HepG2 (cell line): Measurements from ENCODE around the gene RAN. TPM values are rescaled to one million over a fixed set of nuclear protein-coding genes. Genes with fewer than 3 reads are reported as not detected.

Experiments
- EEA1 ChIP-seq: sonication (generic); formaldehyde crosslinking; IDR thresholded peaks from 2 replicates; pipeline ENCODE4 v1.5.1; 2020; ENCODE audit warnings: mild to moderate bottlenecking, missing genetic modification reagents, borderline replicate concordance
- FOXP4 ChIP-seq: sonication (generic); formaldehyde crosslinking; IDR thresholded peaks from 2 replicates; pipeline ENCODE4 v1.4.0; 2020; ENCODE audit warnings: missing genetic modification reagents
- MIER3 ChIP-seq: IDR thresholded peaks from 2 replicates; pipeline ENCODE4 v1.6.1; 2016; ENCODE audit warnings: missing compliant biosample characterization, borderline replicate concordance
- NFE2L1 ChIP-seq: sonication (generic); formaldehyde crosslinking; IDR thresholded peaks from 2 replicates; pipeline ENCODE4 v1.4.0; 2020; ENCODE audit warnings: missing genetic modification reagents, mild to moderate bottlenecking, borderline replicate concordance
- SAP130 ChIP-seq: IDR thresholded peaks from 2 replicates; pipeline ENCODE4 v1.6.1; 2016; ENCODE audit warnings: low read depth
- TMF1 ChIP-seq: sonication (generic); formaldehyde crosslinking; IDR thresholded peaks from 2 replicates; pipeline ENCODE4 v1.8.1; 2022; ENCODE audit warnings: low read depth, missing genetic modification reagents
- TRIM24 ChIP-seq: sonication (generic); formaldehyde crosslinking; IDR thresholded peaks from 2 replicates; pipeline ENCODE4 v1.8.0; 2022; ENCODE audit warnings: mild to moderate bottlenecking, missing genetic modification reagents
- USF2 ChIP-seq, 2 experiments: sonication (generic) in 1 of 2; formaldehyde crosslinking in 1 of 2; IDR thresholded peaks; 2 replicates each; pipeline versions ENCODE4 v1.5.1 to v1.6.1; 2011 to 2020; ENCODE audit warnings: borderline replicate concordance in 1 of 2, low read depth in 1 of 2, low read length in 1 of 2, mild to moderate bottlenecking in 1 of 2, missing genetic modification reagents in 1 of 2, moderate library complexity in 1 of 2
- ZFP82 ChIP-seq: sonication (generic); formaldehyde crosslinking; IDR thresholded peaks from 2 replicates; pipeline ENCODE4 v1.5.1; 2020; ENCODE audit warnings: mild to moderate bottlenecking, missing genetic modification reagents, borderline replicate concordance
- ZFP91 ChIP-seq: sonication (generic); formaldehyde crosslinking; IDR thresholded peaks from 2 replicates; pipeline ENCODE4 v1.9.0; 2022; ENCODE audit warnings: missing genetic modification reagents, mild to moderate bottlenecking, borderline replicate concordance
- ZFYVE20 ChIP-seq: sonication (generic); formaldehyde crosslinking; IDR thresholded peaks from 2 replicates; pipeline ENCODE4 v1.8.0; 2023; ENCODE audit warnings: low read depth, mild to moderate bottlenecking, moderate library complexity, missing genetic modification reagents, borderline replicate concordance
- ZKSCAN1 ChIP-seq: fragments of 150-350 bp; IDR thresholded peaks from 2 replicates; pipeline ENCODE4 v1.6.1; 2014; ENCODE audit warnings: low read length
- ZNF180 ChIP-seq: sonication (generic); formaldehyde crosslinking; IDR thresholded peaks from 2 replicates; pipeline ENCODE4 v1.4.0; 2020; ENCODE audit warnings: low read depth, missing genetic modification reagents, borderline replicate concordance
- ZNF331 ChIP-seq: sonication (generic); formaldehyde crosslinking; IDR thresholded peaks from 2 replicates; pipeline ENCODE4 v1.4.0; 2020; ENCODE audit warnings: missing genetic modification reagents
- ZNF350 ChIP-seq: sonication (generic); formaldehyde crosslinking; IDR thresholded peaks from 2 replicates; pipeline ENCODE4 v1.4.0; 2020; ENCODE audit warnings: mild to moderate bottlenecking, low read depth, missing genetic modification reagents, borderline replicate concordance
- ZNF414 ChIP-seq: sonication (generic); formaldehyde crosslinking; IDR thresholded peaks from 2 replicates; pipeline ENCODE4 v1.5.0; 2020; ENCODE audit warnings: missing genetic modification reagents
- ZNF572 ChIP-seq: sonication (generic); formaldehyde crosslinking; IDR thresholded peaks from 2 replicates; pipeline ENCODE4 v1.5.1; 2020; ENCODE audit warnings: mild to moderate bottlenecking, missing genetic modification reagents
- ZNF781 ChIP-seq: sonication (generic); formaldehyde crosslinking; IDR thresholded peaks from 2 replicates; pipeline ENCODE4 v1.5.1; 2020; ENCODE audit warnings: borderline replicate concordance, mild to moderate bottlenecking, missing genetic modification reagents; ENCODE audit errors: not compliant biosample characterization
- polyA plus RNA-seq, 8 experiments: library from polyadenylated mRNA; depleted of rRNA in 3 of 8; stranded (reverse) in 7 of 8; unstranded in 1 of 8; fragments of >200 nt; fragmentation: Illumina TruSeq in 4 of 8; extraction: Trizol in 4 of 8; gene quantifications; 2 replicates each; pipeline versions ENCODE4 v1.2.1 to v1.2.3, GENCODE V29; 2011 to 2016; ENCODE audit warnings: low read depth in 4 of 8, missing spikeins in 1 of 8, mixed read lengths in 1 of 8; ENCODE audit not compliant: insufficient read depth in 1 of 8
- total RNA-seq, 5 experiments: library from RNA; depleted of rRNA; stranded (reverse); fragments of >200 nt; fragmentation: Illumina TruSeq; extraction: Trizol; gene quantifications; 2 replicates each; pipeline ENCODE4 v1.2.3, GENCODE V29; 2016; ENCODE audit warnings: low read depth in 1 of 5

The RAN gene
- total and polyA plus RNA-seq, 2 of the 13 experiments (the other 11 are each of a cell fraction or from before 2014, with no cell fraction given) = 1,335 to 1,630 TPM

GRCh38 chr12:130916241-130916911 lies 44.5 kb downstream of the RAN start (continued):
- no peak for TF ChIP-seq ZNF572
- no peak for TF ChIP-seq TRIM24
- TF ChIP-seq MIER3 = no peak
- TF ChIP-seq NFE2L1 (CRISPR knock-in tag) = no peak
- TF ChIP-seq ZFP91 (CRISPR knock-in tag) = peak; percentile 40; the same call in 1 of the 2 replicates
- no peak for TF ChIP-seq SAP130 (CRISPR knock-in tag)
- TF ChIP-seq EEA1 (CRISPR knock-in tag) = no peak
- peak; percentile 26; the same call in 1 of the 2 replicates for TF ChIP-seq ZNF331 (CRISPR knock-in tag)
- no peak for TF ChIP-seq ZKSCAN1
- no peak for TF ChIP-seq USF2 (IDR thresholded peaks at IDR 0.05; ENCODE audit: low read depth, low read length)
- TF ChIP-seq USF2 (CRISPR knock-in tag; IDR thresholded peaks at IDR 0.05; ENCODE audit: borderline replicate concordance) = no peak
- TF ChIP-seq ZNF414 (CRISPR knock-in tag) = no peak
- TF ChIP-seq TMF1 (CRISPR knock-in tag) = no peak
- no peak for TF ChIP-seq ZNF781 (CRISPR knock-in tag)
- TF ChIP-seq ZFYVE20 (CRISPR knock-in tag) = no peak
- TF ChIP-seq FOXP4 (CRISPR knock-in tag) = no peak
- no peak for TF ChIP-seq ZNF180 (CRISPR knock-in tag)
- TF ChIP-seq ZNF350 = 0 out of 2 replicates have a peak, but pooled peaks have one; percentile 19
- no peak for TF ChIP-seq ZFP82 (CRISPR knock-in tag)
